K562 (cell line): ENCODE data around the gene RYR1. TPM values are rescaled to one million over a fixed set of nuclear protein-coding genes. Genes with fewer than 3 reads are reported as not detected.

Experiments
- ARHGAP35 ChIP-seq: fragments of 450-650 bp; IDR thresholded peaks from 2 replicates; pipeline ENCODE4 v1.6.1; 2018; ENCODE audit not compliant: partially characterized antibody
- BRD9 ChIP-seq: fragments of 450-650 bp; IDR thresholded peaks from 2 replicates; pipeline ENCODE4 v1.6.1; 2018; ENCODE audit warnings: low read depth; ENCODE audit not compliant: partially characterized antibody
- ETV5 ChIP-seq: sonication (generic); formaldehyde crosslinking; IDR thresholded peaks from 2 replicates; pipeline ENCODE4 v1.4.0; 2020; ENCODE audit warnings: low read depth, mild to moderate bottlenecking, missing genetic modification reagents
- GTF2E2 ChIP-seq: fragments of 200-800 bp; sonication (Bioruptor generic); IDR thresholded peaks from 2 replicates; pipeline ENCODE4 v1.6.1; 2016; ENCODE audit warnings: missing genetic modification characterization, missing compliant biosample characterization
- NCOA6 ChIP-seq: fragments of 450-650 bp; IDR thresholded peaks from 2 replicates; pipeline ENCODE4 v1.6.1; 2017; ENCODE audit warnings: mild to moderate bottlenecking
- NKRF ChIP-seq: fragments of 450-650 bp; IDR thresholded peaks from 2 replicates; pipeline ENCODE4 v1.6.1; 2016; ENCODE audit warnings: borderline replicate concordance
- PHF8 ChIP-seq: fragments of 200-600 bp; sonication (generic); IDR thresholded peaks from 2 replicates; pipeline ENCODE4 v1.6.1; 2012; ENCODE audit warnings: mixed run types, mild to moderate bottlenecking, inconsistent platforms, low read length, moderate library complexity, borderline replicate concordance
- PREB ChIP-seq: sonication (generic); formaldehyde crosslinking; IDR thresholded peaks from 2 replicates; pipeline ENCODE4 v1.8.1; 2023; ENCODE audit warnings: mild to moderate bottlenecking, missing genetic modification reagents
- RAD51 ChIP-seq: fragments of 450-650 bp; IDR thresholded peaks from 2 replicates; pipeline ENCODE4 v1.7.1; 2016; ENCODE audit warnings: low read depth, mild to moderate bottlenecking, borderline replicate concordance
- RBM14 ChIP-seq: fragments of 200-400 bp; formaldehyde crosslinking; IDR thresholded peaks from 2 replicates; pipeline ENCODE4 v1.6.1; 2018; ENCODE audit warnings: low read depth, mild to moderate bottlenecking, low read length, moderate library complexity, borderline replicate concordance; ENCODE audit not compliant: insufficient read depth
- RFX7 ChIP-seq: fragments of 250-450 bp; sonication (Bioruptor Pico); IDR thresholded peaks from 2 replicates; pipeline ENCODE4 v1.5.1; 2021; ENCODE audit warnings: mild to moderate bottlenecking
- THRB ChIP-seq: fragments of 450-650 bp; formaldehyde crosslinking; conservative IDR thresholded peaks from 2 replicates; pipeline ENCODE4 v1.4.0; 2022; ENCODE audit warnings: mild to moderate bottlenecking, missing genetic modification characterization
- YY1 ChIP-seq, 3 experiments: IDR thresholded peaks; 2 replicates each; pipeline ENCODE4 v1.6.1; 2011; ENCODE audit warnings: low read length in 2 of 3, mild to moderate bottlenecking in 2 of 3, moderate library complexity in 2 of 3, borderline replicate concordance in 1 of 3, control low read depth in 1 of 3, low read depth in 1 of 3; ENCODE audit not compliant: insufficient read depth in 3 of 3, insufficient replicate concordance in 2 of 3, control insufficient read depth in 1 of 3, insufficient read length in 1 of 3; ENCODE audit errors: extremely low read depth in 1 of 3
- ZC3H4 ChIP-seq: sonication (generic); formaldehyde crosslinking; IDR thresholded peaks from 2 replicates; pipeline ENCODE4 v1.9.0; 2021; ENCODE audit warnings: missing genetic modification reagents, borderline replicate concordance
- ZFX ChIP-seq: sonication (generic); formaldehyde crosslinking; IDR thresholded peaks from 2 replicates; pipeline ENCODE4 v1.8.0; 2022; ENCODE audit warnings: mild to moderate bottlenecking, missing genetic modification reagents, moderate library complexity
- ZNF431 ChIP-seq: sonication (generic); formaldehyde crosslinking; IDR thresholded peaks from 2 replicates; pipeline ENCODE4 v1.8.0; 2022; ENCODE audit warnings: mild to moderate bottlenecking, missing genetic modification reagents
- ZNF75A ChIP-seq: fragments of 450-650 bp; formaldehyde crosslinking; IDR thresholded peaks from 2 replicates; pipeline ENCODE4 v1.4.0; 2020; ENCODE audit warnings: mild to moderate bottlenecking
- polyA plus RNA-seq, 8 experiments: library from polyadenylated mRNA; depleted of rRNA in 4 of 8; stranded (reverse) in 5 of 8; unstranded in 3 of 8; fragments of >200 nt; fragmentation: Nextera tagmentation in 2 of 8; fragmentation: Illumina TruSeq in 1 of 8; extraction: Ambion mirVana in 2 of 8; extraction: Trizol in 1 of 8; gene quantifications; 2 replicates each; pipeline versions ENCODE4 v1.2.1 to v1.2.3, GENCODE V29; 2011 to 2014; ENCODE audit warnings: inconsistent platforms in 1 of 8, missing spikeins in 1 of 8
- total RNA-seq, 7 experiments: library from RNA; depleted of rRNA in 6 of 7; stranded (reverse); fragments of >200 nt in 6 of 7; fragmentation: Illumina TruSeq in 2 of 7; extraction: Trizol in 2 of 7; gene quantifications; 2 replicates each; pipeline versions ENCODE4 v1.2.1 to v1.2.3, GENCODE V29; 2011 to 2021; ENCODE audit warnings: low replicate concordance in 1 of 7

RYR1 gene
- total and polyA plus RNA-seq, 9 of the 15 experiments (the other 6 are each of a cell fraction or from before 2014, with no cell fraction given): 0.11 to 7.4 (median 3.7) TPM

- TF ChIP-seq BRD9 (peak; percentile 21), YY1 (IDR thresholded peaks at IDR 0.05; ENCODE audit: borderline replicate concordance in 1 of 3, control insufficient read depth in 1 of 3, extremely low read depth in 1 of 3, insufficient read depth in 3 of 3, insufficient read length in 1 of 3, insufficient replicate concordance in 2 of 3, low read depth in 1 of 3, low read length in 2 of 3) (no peak), RBM14 (no peak), ZC3H4 (no peak), GTF2E2 (tag) (peak; percentile 58; the same call in 1 of the 2 replicates), ETV5 (CRISPR knock-in tag) (peak; percentile 58; the same call in 1 of the 2 replicates), RAD51 (peak; percentile 85), RFX7 (CRISPR knock-in tag) (no peak), NCOA6 (no peak), ZNF431 (no peak), THRB (CRISPR knock-in tag) (no peak), PHF8 (peak; percentile 2; the same call in 1 of the 2 replicates), ARHGAP35 (no peak), NKRF (0 out of 2 replicates have a peak, but pooled peaks have one; percentile 17), ZFX (CRISPR knock-in tag) (peak; percentile 34; the same call in 1 of the 2 replicates), PREB (CRISPR knock-in tag) (no peak), ZNF75A (CRISPR knock-in tag) (no peak)
Measured at GRCh38 chr19:38544569-38545315, 111.3 kb downstream of the RYR1 start (continued).
